DMS114 treated with DMSO at 0.1 percent for 48 hours (cell line): ENCODE data around the gene USP6NL.

Source experiments
- DNase-seq: peaks from one replicate; lab custom pipeline; 2025; ENCODE audit not compliant: unreplicated experiment; lab: John Stamatoyannopoulos, UW

USP6NL gene

DNA sequence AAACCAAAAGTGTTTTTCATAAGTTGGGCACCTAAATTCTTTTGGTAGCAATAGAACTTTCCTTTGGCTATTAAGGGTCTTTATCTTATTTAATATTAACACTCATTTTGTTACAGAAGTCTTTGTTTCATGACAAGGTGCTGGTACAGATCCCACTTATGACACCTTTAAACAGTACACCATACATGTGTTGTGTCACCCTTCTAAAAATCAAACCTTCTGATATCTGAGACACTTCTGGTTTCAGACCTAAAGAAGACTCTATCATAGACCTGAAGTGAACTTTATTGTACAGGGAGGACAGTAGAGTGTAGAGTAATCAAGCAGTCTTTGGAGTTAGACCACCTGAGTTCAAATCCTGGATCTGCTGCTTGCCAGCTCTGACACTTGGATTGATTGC, 5.8 kb upstream of the USP6NL start:
- DNase-seq: no peak

GRCh38 chr10:11616021-11616420, 4.6 kb upstream of the USP6NL start:
- no peak for DNase-seq

DNA sequence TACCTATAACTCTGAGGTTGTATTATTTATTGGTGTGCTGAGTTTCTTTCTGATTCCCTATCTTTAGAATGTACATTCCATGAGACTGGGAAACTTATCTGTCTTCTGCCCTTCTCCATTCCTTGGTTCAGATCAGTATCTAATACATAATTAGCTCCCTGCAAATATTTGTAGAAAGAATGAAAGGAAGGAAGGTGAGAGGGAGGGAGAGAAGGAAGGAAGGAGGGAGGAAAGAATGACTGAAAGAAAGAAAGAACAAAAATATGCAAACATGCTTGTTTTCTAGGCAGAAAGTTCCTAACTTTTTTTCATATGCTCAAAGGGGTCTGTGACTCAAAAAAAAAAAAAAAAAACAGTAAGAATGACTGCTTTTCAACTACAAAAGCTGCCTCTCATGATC, 3.9 kb upstream of the USP6NL start:
- DNase-seq: no peak

DNA sequence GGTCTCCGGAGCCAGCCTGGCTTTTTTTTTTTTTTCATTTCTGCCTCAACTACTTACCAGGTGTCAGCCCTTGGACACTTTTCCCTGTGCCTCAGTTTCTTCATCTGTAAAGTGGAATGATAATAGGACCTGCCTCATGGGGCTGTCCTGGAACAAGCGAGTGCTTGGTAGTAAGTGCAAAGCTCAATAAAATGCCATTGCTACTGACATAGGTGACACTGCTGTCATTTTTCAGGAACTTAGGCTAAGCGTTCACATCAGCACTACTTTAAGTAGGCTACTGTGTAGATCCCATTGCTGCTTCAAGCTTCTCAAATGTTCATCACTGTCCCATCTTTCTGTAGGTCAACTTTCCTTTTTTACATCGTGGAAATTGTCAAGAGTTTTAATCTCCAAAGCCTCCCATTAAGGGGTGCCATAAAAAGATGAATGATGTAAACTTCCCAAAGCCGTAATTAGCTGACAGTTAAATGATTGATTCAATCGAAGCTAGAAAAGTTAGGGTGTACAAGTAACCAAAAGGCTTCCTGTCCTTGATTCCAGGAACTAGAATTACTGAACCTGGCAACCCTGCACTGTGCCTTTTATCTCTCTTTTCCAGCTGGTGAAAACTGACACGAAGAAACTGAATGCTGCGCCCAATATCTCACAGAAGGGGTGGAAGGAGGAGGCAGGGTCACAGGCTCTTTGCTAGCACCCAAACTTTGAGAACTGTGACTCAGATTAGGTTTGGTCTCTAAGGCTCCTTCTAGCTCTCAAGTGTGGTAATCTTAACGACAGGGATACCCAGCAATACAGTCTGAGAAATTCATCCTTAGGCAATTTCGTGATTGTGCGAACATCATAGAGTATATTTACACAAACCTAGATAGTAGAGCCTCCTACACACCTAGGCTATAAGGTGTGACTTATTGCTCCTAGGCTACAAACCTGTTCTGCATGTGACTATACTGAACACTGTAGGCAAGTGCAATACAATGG, 861 bp upstream of the USP6NL start:
- no peak for DNase-seq

DNA sequence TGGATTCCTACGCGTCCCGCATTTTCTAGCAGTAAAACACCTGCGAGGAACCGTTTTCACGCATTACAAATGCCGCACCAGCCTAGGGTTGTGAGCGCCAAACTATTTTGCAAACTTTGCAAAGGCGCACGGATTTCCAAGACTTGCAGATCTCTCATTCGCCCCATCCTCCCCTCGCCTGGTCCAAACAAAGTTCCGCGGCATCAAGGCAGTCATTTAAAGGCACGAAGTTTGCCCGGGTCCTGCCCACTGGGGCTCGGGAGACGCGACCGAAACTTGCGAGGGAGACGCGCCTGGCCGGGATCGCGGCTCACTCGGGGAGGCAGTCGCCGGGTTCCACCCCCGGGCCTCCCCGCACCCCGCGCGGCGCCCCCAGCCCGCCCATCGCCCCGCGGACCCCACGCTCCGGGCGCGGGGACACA, 613 bp downstream of the USP6NL start:
- no peak for DNase-seq

DNA sequence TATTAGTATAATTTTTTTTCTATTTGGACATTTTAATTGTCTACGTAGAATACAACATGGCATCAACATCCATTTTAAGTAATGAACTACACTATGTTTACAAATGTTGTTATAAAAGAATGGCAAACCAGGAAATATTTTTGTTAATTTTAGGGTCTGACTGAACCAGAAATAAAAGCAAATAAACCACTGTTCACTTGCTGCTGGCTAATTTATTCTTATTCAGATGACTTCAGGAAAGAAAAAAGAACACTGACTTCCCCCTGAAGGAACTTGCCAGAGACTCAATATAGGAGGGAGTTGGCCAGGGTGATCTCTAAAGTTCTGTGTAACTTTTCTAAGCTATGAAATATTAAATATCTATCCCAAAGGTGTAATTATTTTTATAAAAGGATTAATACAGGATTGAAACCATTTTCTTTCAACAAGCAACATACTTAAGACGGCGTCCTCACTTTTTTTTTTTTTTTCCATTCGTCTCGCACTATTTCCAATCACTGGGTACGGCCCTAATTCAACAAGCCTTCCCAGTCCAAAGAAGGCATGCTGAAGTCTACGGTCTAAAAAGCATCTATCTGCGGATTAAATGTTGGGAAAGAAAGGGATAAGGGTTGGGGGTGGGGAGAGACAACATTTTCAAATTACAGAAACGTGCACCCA, 1.2 kb downstream of the USP6NL start:
- no peak for DNase-seq

DNA sequence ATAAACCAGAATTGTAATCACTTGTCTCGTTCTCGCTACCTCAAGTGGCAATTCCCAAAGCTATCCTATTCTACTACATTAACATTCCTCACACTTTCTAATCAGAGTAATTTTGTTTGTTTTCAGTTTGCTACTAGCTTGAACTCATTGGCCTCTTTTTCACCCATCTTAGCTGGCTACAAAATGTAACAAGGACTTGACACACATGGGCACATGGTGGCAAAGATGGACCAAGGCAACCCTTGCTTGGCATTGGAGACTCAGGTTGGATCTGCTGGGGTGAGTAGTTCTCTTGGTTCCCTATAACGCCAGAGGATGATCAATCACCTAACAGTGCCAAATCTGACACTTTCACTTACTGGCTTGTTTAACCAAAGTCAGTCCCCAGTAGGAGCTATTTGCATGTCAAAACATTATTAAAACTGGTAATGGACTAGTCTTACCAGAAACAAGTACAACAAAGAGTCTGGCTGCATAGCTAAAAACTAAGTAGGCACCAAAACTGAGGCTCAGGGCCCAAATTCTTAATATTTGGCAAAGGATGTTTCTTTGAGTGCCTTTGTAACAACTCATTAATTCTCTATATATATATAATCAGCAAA, 1.9 kb downstream of the USP6NL start:
- DNase-seq: no peak

DNA sequence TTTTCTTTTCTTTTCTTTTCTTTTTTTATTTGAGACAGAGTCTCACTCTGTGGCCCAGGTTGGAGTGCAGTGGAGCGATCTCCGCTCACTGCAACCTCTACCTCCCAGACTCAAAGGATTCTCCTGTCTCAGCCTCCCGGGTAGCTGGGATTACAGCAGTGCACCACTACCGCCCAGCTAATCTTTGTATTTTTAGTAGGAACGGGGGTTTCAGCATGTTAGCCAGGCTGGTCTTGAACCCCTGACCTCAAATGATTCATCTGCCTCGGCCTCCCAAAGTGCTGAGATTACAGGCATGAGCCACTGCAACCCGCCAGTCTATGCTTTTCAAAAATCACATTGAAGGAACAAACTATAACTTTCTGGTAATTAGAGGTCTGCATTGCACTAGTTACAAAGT, 2.4 kb downstream of the USP6NL start:
- no peak for DNase-seq

GRCh38 chr10:11608159-11609013, 3.1 kb downstream of the USP6NL start:
- DNase-seq: no peak

GRCh38 chr10:11605807-11606408, 5.5 kb downstream of the USP6NL start:
- DNase-seq: no peak

GRCh38 chr10:11604865-11605650, 6.4 kb downstream of the USP6NL start:
- DNase-seq: no peak

DNA sequence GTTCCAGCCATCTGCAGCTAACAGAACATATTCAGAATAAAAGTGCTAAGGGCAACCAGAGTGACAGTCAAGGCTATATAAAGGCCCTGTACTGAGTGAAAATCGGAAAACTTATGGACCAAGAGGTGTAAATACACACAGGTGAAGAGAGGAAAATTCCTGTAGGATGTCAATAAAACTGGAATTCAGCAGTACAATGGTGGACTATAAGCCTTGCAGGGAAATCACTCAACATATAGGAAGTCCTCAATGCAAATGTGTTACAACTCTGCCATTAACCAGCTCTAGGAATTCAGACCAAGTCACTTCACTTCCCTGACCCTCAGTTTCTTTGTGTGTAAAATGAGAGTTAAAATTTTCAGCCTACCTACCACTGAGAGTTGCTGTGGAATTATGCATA, 7.7 kb downstream of the USP6NL start:
- no peak for DNase-seq

DNA sequence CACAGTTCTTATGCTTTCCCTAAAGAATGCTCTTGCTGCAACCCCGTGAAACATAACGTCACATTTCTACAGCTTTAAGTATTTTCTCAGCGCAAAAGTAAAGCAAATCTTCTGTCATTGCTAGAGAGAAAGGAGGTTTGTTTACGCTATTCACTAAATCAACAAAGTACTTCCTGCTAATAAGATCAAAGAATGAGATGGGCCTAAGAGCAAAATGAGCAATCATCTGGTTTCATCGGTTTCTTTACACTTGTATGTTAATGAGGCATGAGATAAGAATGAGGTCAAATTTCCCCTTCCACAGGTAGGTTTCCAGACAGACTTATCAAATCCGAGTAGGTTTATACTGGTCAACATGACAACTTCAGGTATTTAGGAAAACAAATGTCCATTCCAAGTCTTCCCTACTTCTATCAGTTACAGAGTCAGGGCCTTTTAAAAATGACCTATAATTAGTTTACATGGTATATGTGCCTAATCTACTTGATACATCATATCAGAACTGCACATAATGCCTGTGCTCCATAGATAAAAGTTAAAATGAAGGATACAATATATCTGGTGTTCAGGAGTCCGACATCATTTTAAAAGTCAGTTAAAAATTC, 8.4 kb downstream of the USP6NL start:
- no peak for DNase-seq

DNA sequence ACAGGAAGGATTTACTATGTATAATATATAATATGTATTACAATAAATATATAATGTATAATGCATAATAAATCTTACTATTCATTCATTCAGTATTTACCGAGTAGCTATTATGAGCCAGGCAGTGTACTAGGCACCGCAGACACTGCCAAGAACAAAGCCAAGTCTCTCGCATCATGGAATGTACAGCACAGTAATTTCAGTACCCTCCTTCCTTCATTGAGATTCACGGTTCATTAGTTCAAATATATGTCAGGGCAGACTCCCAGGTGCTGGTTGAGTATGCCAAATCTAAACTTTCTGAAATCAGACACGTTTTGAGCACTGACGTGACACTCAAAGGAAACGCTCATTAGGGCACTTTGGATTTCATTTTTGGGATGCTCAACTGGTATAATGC, 9.1 kb downstream of the USP6NL start:
- no peak for DNase-seq

DNA sequence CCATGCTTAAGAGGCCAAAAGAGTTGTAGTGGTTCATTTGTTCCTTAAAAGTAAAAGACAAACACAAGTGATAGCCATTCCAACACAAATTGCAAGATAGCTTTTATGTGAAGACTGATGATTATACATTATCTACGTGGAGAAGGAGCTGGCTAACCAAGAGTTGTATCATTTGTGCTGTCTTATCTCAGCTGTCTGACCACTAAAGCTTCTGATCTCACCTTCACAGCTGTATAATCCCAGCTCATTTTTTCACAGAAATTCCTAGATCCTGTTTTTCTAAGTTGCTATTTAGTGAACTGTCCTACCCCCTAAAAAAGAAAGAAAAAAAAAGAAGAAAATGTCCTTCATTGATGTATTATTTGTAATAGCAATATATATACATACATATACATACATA, 9.8 kb downstream of the USP6NL start:
- DNase-seq: no peak

DNA sequence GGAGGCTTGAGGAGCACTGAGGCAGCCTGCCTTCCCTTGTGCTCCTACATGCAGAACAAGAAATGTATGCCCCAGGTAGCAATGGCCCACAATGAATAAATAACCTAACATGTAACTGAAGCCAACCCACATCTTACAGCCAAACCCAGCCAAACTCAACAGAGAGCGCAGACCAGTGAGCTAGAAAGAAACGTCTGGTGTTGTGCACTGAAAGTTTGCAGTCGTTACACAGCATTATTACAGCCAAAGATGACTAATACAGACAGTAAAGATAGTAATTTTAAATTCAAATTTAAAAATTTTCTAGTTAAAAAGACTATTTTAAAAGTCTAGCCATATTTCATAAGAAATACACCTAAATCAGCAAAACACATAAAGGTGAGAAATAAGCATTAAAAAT, 11.2 kb downstream of the USP6NL start:
- DNase-seq: no peak

- DNase-seq: no peak
These were observed 12.6 kb downstream of the USP6NL start for GRCh38 chr10:11598712-11599397.

DNA sequence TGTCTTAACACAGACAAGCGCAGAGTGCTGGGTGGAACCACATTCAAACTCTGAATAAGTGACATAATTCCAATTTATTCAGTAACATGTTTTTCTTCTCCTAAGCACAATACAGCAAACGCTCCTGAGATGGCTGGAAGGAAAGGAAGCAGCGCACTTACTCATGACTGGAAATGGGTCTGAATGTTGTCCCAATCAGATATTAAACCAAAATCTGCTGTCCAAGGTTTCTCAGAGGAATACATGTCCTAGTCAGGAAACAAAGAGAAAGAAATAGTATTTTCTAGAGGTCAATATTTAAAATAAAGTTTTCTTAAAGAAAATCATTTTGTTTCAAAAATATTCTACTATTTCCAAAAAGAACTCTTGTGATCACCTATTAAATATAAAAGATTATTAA, 14.0 kb downstream of the USP6NL start:
- no peak for DNase-seq

DNA sequence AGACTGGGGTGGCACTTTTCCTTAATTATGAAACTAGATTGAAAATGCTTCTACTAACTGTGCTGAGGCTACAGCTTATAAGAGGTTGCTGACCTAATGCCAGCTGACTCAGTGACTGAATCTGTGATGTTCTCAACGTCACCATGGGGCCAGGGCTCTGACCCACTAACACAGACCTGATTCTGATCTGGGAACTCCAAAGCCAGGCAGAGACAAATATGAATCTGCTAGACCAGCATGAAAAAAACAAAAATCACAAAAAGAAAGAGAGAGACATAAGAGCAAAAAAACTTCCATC, 16.1 kb downstream of the USP6NL start:
- no peak for DNase-seq
